ENCODE measurements around the gene LETM1.

The LETM1 gene

GRCh38 chr4:1806223-1806564, 49.8 kb downstream of the LETM1 start:
- Histone ChIP-seq H3K4ac (ENCODE audit: low read depth, low read length) (no peak overlapping the region), H3K79me2 (ENCODE audit: control insufficient read depth, insufficient read depth, low read length, poor library complexity) (no peaks in the 10 kb centered on the region), H2BK5ac (ENCODE audit: low read depth, low read length, poor library complexity) (no peak overlapping the region), H3K27me3 (ENCODE audit: insufficient read depth, low read length) (no peaks in the 10 kb centered on the region), H3K23ac (ENCODE audit: low read length) (no peak overlapping the region), H3K4me1 (ENCODE audit: control insufficient read depth in 1 of 2, insufficient read depth in 2 of 2, low read length in 2 of 2) (no peaks in the 10 kb centered on the region), H4K12ac (ENCODE audit: low read depth, low read length) (no peak overlapping the region), H3K27ac (ENCODE audit: low read depth, low read length) (no peak overlapping the region), H3K9ac (ENCODE audit: low read length) (no peak overlapping the region), H2AK5ac (ENCODE audit: low read length) (no peak overlapping the region), H3K4me2 (ENCODE audit: low read length) (no peak overlapping the region), H3K18ac (ENCODE audit: low read length) (no peak overlapping the region), H3K4me3 (ENCODE audit: low read depth, low read length) (no peak overlapping the region), H3K79me1 (ENCODE audit: low read length) (no peaks in the 10 kb centered on the region), H2AFZ (ENCODE audit: insufficient read depth, low read length, poor library complexity) (no peak overlapping the region), H4K91ac (ENCODE audit: low read depth, low read length) (no peak overlapping the region), H3K9me3 (ENCODE audit: insufficient read depth, low read depth, low read length) (peaks cover 4% of the 10 kb centered on the region), H3K36me3 (ENCODE audit: control insufficient read depth in 1 of 2, insufficient read depth in 2 of 2, low read length in 2 of 2) (peaks cover 11 to 23% of the 10 kb centered on the region in 2 experiments), H4K8ac (ENCODE audit: low read depth, low read length) (no peak overlapping the region), H2BK12ac (ENCODE audit: low read length) (no peak overlapping the region), H3K14ac (ENCODE audit: low read length) (no peak overlapping the region), H2BK120ac (ENCODE audit: insufficient read depth, low read length, poor library complexity) (no peak overlapping the region)
- DNase-seq = no peak
- WGBS (ENCODE audit: extremely low coverage, insufficient coverage, insufficient read length) = no CpG with 5 or more reads among the region's 11 CpGs

- H2BK120ac ChIP-seq (ENCODE audit: insufficient read depth, low read length, poor library complexity) = no peak overlapping the region
- no peak overlapping the region for H4K91ac ChIP-seq (ENCODE audit: low read depth, low read length)
- no peak overlapping the region for H3K4me2 ChIP-seq (ENCODE audit: low read length)
- no peak overlapping the region for H3K9ac ChIP-seq (ENCODE audit: low read length)
- WGBS (ENCODE audit: extremely low coverage, insufficient coverage, insufficient read length) = no CpG with 5 or more reads among the region's 47 CpGs
- H3K79me2 ChIP-seq (ENCODE audit: control insufficient read depth, insufficient read depth, low read length, poor library complexity) = no peaks in the 10 kb centered on the region
- no peak overlapping the region for H2AK5ac ChIP-seq (ENCODE audit: low read length)
- no peaks in the 10 kb centered on the region for H3K4me1 ChIP-seq (ENCODE audit: control insufficient read depth in 1 of 2, insufficient read depth in 2 of 2, low read length in 2 of 2)
- no peak overlapping the region for H2BK12ac ChIP-seq (ENCODE audit: low read length)
- no peak overlapping the region for H2BK5ac ChIP-seq (ENCODE audit: low read depth, low read length, poor library complexity)
- no peaks in the 10 kb centered on the region for H3K79me1 ChIP-seq (ENCODE audit: low read length)
- H3K36me3 ChIP-seq (ENCODE audit: control insufficient read depth in 1 of 2, insufficient read depth in 2 of 2, low read length in 2 of 2) = peaks cover 11 to 23% of the 10 kb centered on the region in 2 experiments
- no peak overlapping the region for H3K4ac ChIP-seq (ENCODE audit: low read depth, low read length)
- no peaks in the 10 kb centered on the region for H3K27me3 ChIP-seq (ENCODE audit: insufficient read depth, low read length)
- H4K12ac ChIP-seq (ENCODE audit: low read depth, low read length) = no peak overlapping the region
- no peak overlapping the region for H3K18ac ChIP-seq (ENCODE audit: low read length)
- H3K4me3 ChIP-seq (ENCODE audit: low read depth, low read length) = no peak overlapping the region
- DNase-seq = no peak
- no peak overlapping the region for H3K23ac ChIP-seq (ENCODE audit: low read length)
- no peak overlapping the region for H3K27ac ChIP-seq (ENCODE audit: low read depth, low read length)
- H2AFZ ChIP-seq (ENCODE audit: insufficient read depth, low read length, poor library complexity) = no peak overlapping the region
- peaks cover 4% of the 10 kb centered on the region for H3K9me3 ChIP-seq (ENCODE audit: insufficient read depth, low read depth, low read length)
- H4K8ac ChIP-seq (ENCODE audit: low read depth, low read length) = no peak overlapping the region
- H3K14ac ChIP-seq (ENCODE audit: low read length) = no peak overlapping the region
These were observed 50.3 kb downstream of the LETM1 start for GRCh38 chr4:1805493-1806222.

- no peak overlapping the region for H3K14ac ChIP-seq (ENCODE audit: low read length)
- no peak overlapping the region for H4K12ac ChIP-seq (ENCODE audit: low read depth, low read length)
- H3K9ac ChIP-seq (ENCODE audit: low read length) = no peak overlapping the region
- H3K27ac ChIP-seq (ENCODE audit: low read depth, low read length) = no peak overlapping the region
- H3K79me2 ChIP-seq (ENCODE audit: control insufficient read depth, insufficient read depth, low read length, poor library complexity) = no peaks in the 10 kb centered on the region
- H3K27me3 ChIP-seq (ENCODE audit: insufficient read depth, low read length) = no peaks in the 10 kb centered on the region
- no peak overlapping the region for H2BK12ac ChIP-seq (ENCODE audit: low read length)
- no peak overlapping the region for H3K18ac ChIP-seq (ENCODE audit: low read length)
- H2AK5ac ChIP-seq (ENCODE audit: low read length) = no peak overlapping the region
- H3K4ac ChIP-seq (ENCODE audit: low read depth, low read length) = no peak overlapping the region
- H4K91ac ChIP-seq (ENCODE audit: low read depth, low read length) = no peak overlapping the region
- no peak overlapping the region for H2BK5ac ChIP-seq (ENCODE audit: low read depth, low read length, poor library complexity)
- no peaks in the 10 kb centered on the region for H3K4me1 ChIP-seq (ENCODE audit: control insufficient read depth in 1 of 2, insufficient read depth in 2 of 2, low read length in 2 of 2)
- no peak overlapping the region for H3K23ac ChIP-seq (ENCODE audit: low read length)
- no peak overlapping the region for H3K4me2 ChIP-seq (ENCODE audit: low read length)
- H4K8ac ChIP-seq (ENCODE audit: low read depth, low read length) = no peak overlapping the region
- peak overlapping the region; percentile 7 for H3K4me3 ChIP-seq (ENCODE audit: low read depth, low read length)
- no peak overlapping the region for H2BK120ac ChIP-seq (ENCODE audit: insufficient read depth, low read length, poor library complexity)
- peaks cover 11 to 23% of the 10 kb centered on the region in 2 experiments for H3K36me3 ChIP-seq (ENCODE audit: control insufficient read depth in 1 of 2, insufficient read depth in 2 of 2, low read length in 2 of 2)
- H3K79me1 ChIP-seq (ENCODE audit: low read length) = no peaks in the 10 kb centered on the region
- WGBS (ENCODE audit: extremely low coverage, insufficient coverage, insufficient read length) = no CpG with 5 or more reads among the region's 37 CpGs
- H2AFZ ChIP-seq (ENCODE audit: insufficient read depth, low read length, poor library complexity) = no peak overlapping the region
- no peak for DNase-seq
- H3K9me3 ChIP-seq (ENCODE audit: insufficient read depth, low read depth, low read length) = peaks cover 4% of the 10 kb centered on the region
These were observed 51.1 kb downstream of the LETM1 start for GRCh38 chr4:1804638-1805492.

GRCh38 chr4:1803523-1804423, 52.2 kb downstream of the LETM1 start:
- WGBS (ENCODE audit: extremely low coverage, insufficient coverage, insufficient read length) = no CpG with 5 or more reads among the region's 51 CpGs

More at GRCh38 chr4:1803523-1804423, 52.2 kb downstream of the LETM1 start:
- no peak overlapping the region for H3K18ac ChIP-seq (ENCODE audit: low read length)
- H2BK5ac ChIP-seq (ENCODE audit: low read depth, low read length, poor library complexity) = no peak overlapping the region
- peak; percentile 25 to 49 for DNase-seq
- H3K27me3 ChIP-seq (ENCODE audit: insufficient read depth, low read length) = no peaks in the 10 kb centered on the region
- H3K79me1 ChIP-seq (ENCODE audit: low read length) = no peaks in the 10 kb centered on the region
- H3K36me3 ChIP-seq (ENCODE audit: control insufficient read depth in 1 of 2, insufficient read depth in 2 of 2, low read length in 2 of 2) = peaks cover 13 to 26% of the 10 kb centered on the region in 2 experiments
- H3K4me1 ChIP-seq (ENCODE audit: control insufficient read depth in 1 of 2, insufficient read depth in 2 of 2, low read length in 2 of 2) = no peaks in the 10 kb centered on the region
- H2BK12ac ChIP-seq (ENCODE audit: low read length) = no peak overlapping the region
- no peak overlapping the region for H2AFZ ChIP-seq (ENCODE audit: insufficient read depth, low read length, poor library complexity)
- H2AK5ac ChIP-seq (ENCODE audit: low read length) = no peak overlapping the region
- no peak overlapping the region for H4K12ac ChIP-seq (ENCODE audit: low read depth, low read length)
- no peak overlapping the region for H3K27ac ChIP-seq (ENCODE audit: low read depth, low read length)
- no peak overlapping the region for H3K14ac ChIP-seq (ENCODE audit: low read length)
- no peaks in the 10 kb centered on the region for H3K79me2 ChIP-seq (ENCODE audit: control insufficient read depth, insufficient read depth, low read length, poor library complexity)
- H3K23ac ChIP-seq (ENCODE audit: low read length) = no peak overlapping the region
- H3K4me3 ChIP-seq (ENCODE audit: low read depth, low read length) = no peak overlapping the region
- H3K9me3 ChIP-seq (ENCODE audit: insufficient read depth, low read depth, low read length) = peaks cover 4% of the 10 kb centered on the region
- no peak overlapping the region for H4K8ac ChIP-seq (ENCODE audit: low read depth, low read length)
- no peak overlapping the region for H2BK120ac ChIP-seq (ENCODE audit: insufficient read depth, low read length, poor library complexity)
- H3K4me2 ChIP-seq (ENCODE audit: low read length) = no peak overlapping the region
- no peak overlapping the region for H3K9ac ChIP-seq (ENCODE audit: low read length)
- no peak overlapping the region for H3K4ac ChIP-seq (ENCODE audit: low read depth, low read length)
- H4K91ac ChIP-seq (ENCODE audit: low read depth, low read length) = no peak overlapping the region
